GM21423 (cell line): Measurements from ENCODE around the gene BAG3.
"Not testable (repeated sequence)": the region's sequence is repeated elsewhere in the genome, so short reads cannot be mapped to it uniquely, and the experiment has no call there.

Experiments
- ATAC-seq: cut with Tn5 transposase; IDR thresholded peaks from one replicate; pipeline ENCODE4 v1.9.1; 2021; ENCODE audit warnings: mild to moderate bottlenecking, moderate library complexity; ENCODE audit not compliant: unreplicated experiment

Gene BAG3

GRCh38 chr10:119640384-119640783 lies 10.8 kb upstream of the BAG3 start:
- no peak for ATAC-seq

GRCh38 chr10:119640875-119641526 lies 10.2 kb upstream of the BAG3 start:
- no peak for ATAC-seq

GRCh38 chr10:119642556-119643111 lies 8.5 kb upstream of the BAG3 start:
- ATAC-seq = no peak

- no peak for ATAC-seq
Measured at GRCh38 chr10:119643306-119644204, 7.6 kb upstream of the BAG3 start.

GRCh38 chr10:119644205-119644814 lies 6.9 kb upstream of the BAG3 start:
- ATAC-seq = no peak

GRCh38 chr10:119644994-119645393 lies 6.2 kb upstream of the BAG3 start:
- no peak for ATAC-seq

- no peak for ATAC-seq
Measured at GRCh38 chr10:119650062-119650461, 1.1 kb upstream of the BAG3 start.

- no peak for ATAC-seq
Measured at GRCh38 chr10:119651514-119652360, 557 bp downstream of the BAG3 start.

GRCh38 chr10:119652361-119652730 lies 1.2 kb downstream of the BAG3 start:
- no peak for ATAC-seq

GRCh38 chr10:119653209-119653608 lies 2.0 kb downstream of the BAG3 start:
- ATAC-seq = no peak

GRCh38 chr10:119653916-119654315 lies 2.7 kb downstream of the BAG3 start:
- ATAC-seq = no peak

- ATAC-seq = no peak
Measured at GRCh38 chr10:119654540-119654939, 3.4 kb downstream of the BAG3 start.

- ATAC-seq = no peak
Measured at GRCh38 chr10:119655566-119656001, 4.4 kb downstream of the BAG3 start.

- no peak for ATAC-seq
Measured at GRCh38 chr10:119656760-119657159, 5.6 kb downstream of the BAG3 start.

- ATAC-seq = no peak
Measured at GRCh38 chr10:119657725-119658124, 6.5 kb downstream of the BAG3 start.

GRCh38 chr10:119658274-119658673 lies 7.1 kb downstream of the BAG3 start:
- no peak for ATAC-seq

GRCh38 chr10:119659951-119660350 lies 8.8 kb downstream of the BAG3 start:
- no peak for ATAC-seq

- not testable (repeated sequence) for ATAC-seq
Measured at GRCh38 chr10:119662076-119662605, 11.0 kb downstream of the BAG3 start.

- ATAC-seq = no peak
Measured at GRCh38 chr10:119663866-119664698, 12.9 kb downstream of the BAG3 start.
